HFFc6 (cell line): ENCODE results near the gene ABTB2. TPM values are rescaled to one million over a fixed set of nuclear protein-coding genes. Genes with fewer than 3 reads are reported as not detected.

Source experiments
- DNase-seq: peaks from one replicate; pipeline ENCODE4 v3.0.0-alpha.2; 2018
- H3K27ac Mint-ChIP-seq: 2 replicates; pipeline ENCODE4 v1.8.0; 2020; ENCODE audit warnings: mild to moderate bottlenecking, mixed read lengths
- H3K27me3 Mint-ChIP-seq: 2 replicates; pipeline ENCODE4 v1.8.0; 2021; ENCODE audit warnings: mild to moderate bottlenecking, moderate library complexity, mixed read lengths; ENCODE audit not compliant: insufficient read depth
- H3K36me3 Mint-ChIP-seq: 2 replicates; pipeline ENCODE4 v1.8.0; 2021; ENCODE audit warnings: low read depth, mixed read lengths
- H3K4me1 Mint-ChIP-seq: 2 replicates; pipeline ENCODE4 v1.8.0; 2020; ENCODE audit warnings: low read depth, mixed read lengths
- H3K4me3 Mint-ChIP-seq: 2 replicates; pipeline ENCODE4 v1.8.0; 2020; ENCODE audit warnings: mild to moderate bottlenecking, moderate library complexity, mixed read lengths
- H3K9me3 Mint-ChIP-seq: 2 replicates; pipeline ENCODE4 v1.8.0; 2020; ENCODE audit warnings: mild to moderate bottlenecking, mixed read lengths
- CTCF ChIP-seq: fragments of 200-600 bp; sonication (generic); IDR thresholded peaks from 2 replicates; pipeline ENCODE4 v1.5.0; 2021; ENCODE audit warnings: antibody characterized with exemption, mild to moderate bottlenecking
- total RNA-seq, 6 experiments: library from RNA; stranded (reverse); fragmentation: NEBNext Ultra II Directional; extraction: Animal tissue kit (Norgen Biotek cat#: 25700); gene quantifications; 2 replicates in 1 of 6; 3 replicates in 5 of 6; pipeline ENCODE4 v1.2.3, GENCODE V29; 2021

The ABTB2 gene
- total RNA-seq, 6 experiments from 2014 or later, result 2.5 to 3.6 (median 2.8) TPM

GRCh38 chr11:34239465-34240149 is 118.2 kb downstream of the ABTB2 start:
- Mint-ChIP-seq H3K27ac (no peak overlapping the region), H3K36me3 (no peaks in the 10 kb centered on the region), H3K4me1 (peaks cover 31% of the 10 kb centered on the region), H3K27me3 (no peaks in the 10 kb centered on the region), H3K9me3 (no peaks in the 10 kb centered on the region), H3K4me3 (no peak overlapping the region)
- no peak for TF ChIP-seq CTCF
- DNase-seq, result no peak

GRCh38 chr11:34238966-34239365 is 118.8 kb downstream of the ABTB2 start:
- no peak overlapping the region for H3K4me3 Mint-ChIP-seq
- no peak for TF ChIP-seq CTCF
- H3K27me3 Mint-ChIP-seq, result no peaks in the 10 kb centered on the region
- H3K4me1 Mint-ChIP-seq, result peaks cover 29% of the 10 kb centered on the region
- no peak for DNase-seq
- H3K27ac Mint-ChIP-seq, result no peak overlapping the region
- no peaks in the 10 kb centered on the region for H3K9me3 Mint-ChIP-seq
- no peaks in the 10 kb centered on the region for H3K36me3 Mint-ChIP-seq

- Mint-ChIP-seq H3K36me3 (no peaks in the 10 kb centered on the region), H3K27me3 (no peaks in the 10 kb centered on the region), H3K4me1 (peaks cover 27% of the 10 kb centered on the region), H3K27ac (no peak overlapping the region), H3K9me3 (no peaks in the 10 kb centered on the region), H3K4me3 (no peak overlapping the region)
- no peak for TF ChIP-seq CTCF
- no peak for DNase-seq
Measured at GRCh38 chr11:34238533-34238932, 119.3 kb downstream of the ABTB2 start.

- no peak for DNase-seq
- H3K4me3 Mint-ChIP-seq, result no peak overlapping the region
- no peak overlapping the region for H3K27ac Mint-ChIP-seq
- peaks cover 8% of the 10 kb centered on the region for H3K4me1 Mint-ChIP-seq
- H3K27me3 Mint-ChIP-seq, result no peaks in the 10 kb centered on the region
- H3K9me3 Mint-ChIP-seq, result no peaks in the 10 kb centered on the region
- H3K36me3 Mint-ChIP-seq, result no peaks in the 10 kb centered on the region
- no peak for TF ChIP-seq CTCF
Measured at GRCh38 chr11:34236572-34236971, 121.2 kb downstream of the ABTB2 start.

- H3K4me1 Mint-ChIP-seq, result peaks cover 6% of the 10 kb centered on the region
- H3K27me3 Mint-ChIP-seq, result no peaks in the 10 kb centered on the region
- no peak for DNase-seq
- no peak overlapping the region for H3K27ac Mint-ChIP-seq
- no peak for TF ChIP-seq CTCF
- no peaks in the 10 kb centered on the region for H3K9me3 Mint-ChIP-seq
- H3K36me3 Mint-ChIP-seq, result no peaks in the 10 kb centered on the region
- no peak overlapping the region for H3K4me3 Mint-ChIP-seq
Measured at GRCh38 chr11:34235591-34236071, 122.2 kb downstream of the ABTB2 start.
